Activated CD4-positive, alpha-beta T cell treated with anti-CD3 and anti-CD28 coated beads, Interleukin-2, Interleukin-6, amounts not matched to agents 100 ng/mL and 50 ng/mL, durations not matched to agents 16 hours and 8 hours (primary cell): ENCODE measurements around the gene ADRM1.

ENCODE experiments used
- DNase-seq: peaks from one replicate; pipeline ENCODE4 v3.0.0-alpha.2; 2020

ADRM1 gene

GRCh38 chr20:62326959-62327725 lies 24.3 kb downstream of the ADRM1 start:
- DNase-seq = no peak

- DNase-seq = no peak
Measured at GRCh38 chr20:62327726-62328495, 25.1 kb downstream of the ADRM1 start.

- no peak for DNase-seq
Measured at GRCh38 chr20:62328684-62329388, 26.0 kb downstream of the ADRM1 start.

GRCh38 chr20:62329389-62330377 lies 26.9 kb downstream of the ADRM1 start:
- DNase-seq = no peak

GRCh38 chr20:62330576-62331317 lies 27.9 kb downstream of the ADRM1 start:
- no peak for DNase-seq

- no peak for DNase-seq
Measured at GRCh38 chr20:62331347-62331746, 28.6 kb downstream of the ADRM1 start.

GRCh38 chr20:62332421-62332820 lies 29.6 kb downstream of the ADRM1 start:
- DNase-seq = no peak

GRCh38 chr20:62332989-62333819 lies 30.4 kb downstream of the ADRM1 start:
- DNase-seq = no peak

GRCh38 chr20:62333820-62334595 lies 31.2 kb downstream of the ADRM1 start:
- no peak for DNase-seq

- DNase-seq = no peak
Measured at GRCh38 chr20:62334881-62335280, 32.1 kb downstream of the ADRM1 start.

- DNase-seq = no peak
Measured at GRCh38 chr20:62335532-62335931, 32.7 kb downstream of the ADRM1 start.

GRCh38 chr20:62336329-62336728 lies 33.5 kb downstream of the ADRM1 start:
- DNase-seq = no peak

- no peak for DNase-seq
Measured at GRCh38 chr20:62336775-62337557, 34.2 kb downstream of the ADRM1 start.

GRCh38 chr20:62337558-62338293 lies 34.9 kb downstream of the ADRM1 start:
- no peak for DNase-seq

GRCh38 chr20:62338294-62338620 lies 35.5 kb downstream of the ADRM1 start:
- no peak for DNase-seq

GRCh38 chr20:62339647-62340062 lies 36.9 kb downstream of the ADRM1 start:
- no peak for DNase-seq

- DNase-seq = no peak
Measured at GRCh38 chr20:62342910-62343309, 40.1 kb downstream of the ADRM1 start.

GRCh38 chr20:62344092-62344491 lies 41.3 kb downstream of the ADRM1 start:
- DNase-seq = no peak
